GM18505 (cell line): ENCODE measurements around the gene SLC9A5.

Source experiments
- ATAC-seq: cut with Tn5 transposase; IDR thresholded peaks from one replicate; pipeline ENCODE4 v1.9.1; 2021; ENCODE audit not compliant: unreplicated experiment
- POLR2A ChIP-seq: IDR thresholded peaks from 4 replicates; pipeline ENCODE4 v1.6.1; 2011; ENCODE audit warnings: borderline replicate concordance; ENCODE audit not compliant: insufficient read depth, insufficient read length; ENCODE audit errors: extremely low read depth

SLC9A5 gene

DNA sequence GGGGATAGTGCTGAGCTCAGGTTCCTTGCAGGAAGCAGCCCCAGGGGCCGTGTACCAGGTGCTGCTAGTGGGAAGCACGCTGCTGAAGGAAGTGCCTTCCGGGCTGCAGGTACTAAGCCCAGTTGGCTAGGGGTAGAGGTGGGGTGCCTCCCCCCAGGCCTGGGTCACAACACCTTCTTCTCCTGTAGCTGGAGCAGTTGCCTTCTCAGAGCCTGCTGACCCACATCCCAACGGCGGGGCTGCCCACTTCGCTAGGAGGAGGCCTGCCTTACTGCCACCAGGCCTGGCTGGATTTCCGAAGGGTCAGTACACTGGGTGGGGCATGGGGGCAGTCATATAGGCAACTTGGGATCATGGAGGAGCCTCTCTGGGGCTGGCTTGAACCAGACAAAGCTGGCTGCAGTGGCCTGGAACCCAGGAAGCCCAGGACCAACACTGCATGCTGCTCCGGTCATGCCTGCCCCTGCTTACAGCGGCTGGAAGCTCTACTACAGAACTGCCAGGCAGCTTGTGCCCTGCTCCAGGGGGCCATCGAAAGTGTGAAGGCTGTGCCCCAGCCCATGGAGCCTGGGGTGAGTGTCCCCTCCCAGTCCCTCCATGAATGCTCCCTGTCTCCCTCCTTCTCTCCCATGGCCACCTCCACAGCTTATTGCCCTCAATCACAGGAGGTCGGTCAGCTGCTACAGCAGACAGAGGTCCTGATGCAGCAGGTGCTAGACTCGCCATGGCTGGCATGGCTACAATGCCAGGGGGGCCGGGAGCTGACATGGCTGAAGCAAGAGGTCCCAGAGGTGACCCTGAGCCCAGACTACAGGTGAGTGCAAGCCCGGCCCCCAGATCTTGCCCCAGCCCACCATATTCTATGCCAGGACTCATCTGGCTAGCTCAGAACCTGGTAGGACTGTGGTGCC lies 33.0 kb downstream of the SLC9A5 start:
- TF ChIP-seq POLR2A: no peak
- no peak for ATAC-seq

DNA sequence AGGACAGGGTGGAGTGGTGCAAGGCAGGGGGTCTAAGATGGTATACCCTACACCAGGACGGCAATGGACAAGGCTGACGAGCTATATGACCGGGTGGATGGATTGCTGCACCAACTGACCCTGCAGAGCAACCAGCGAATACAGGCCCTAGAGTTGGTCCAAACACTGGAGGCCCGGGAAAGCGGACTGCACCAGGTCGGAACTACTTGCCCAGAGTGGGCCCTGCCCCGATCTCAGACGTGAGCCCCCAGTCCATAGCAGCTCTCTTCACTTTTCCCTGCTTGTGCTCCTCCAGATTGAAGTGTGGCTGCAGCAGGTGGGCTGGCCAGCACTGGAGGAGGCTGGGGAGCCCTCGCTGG lies 33.6 kb downstream of the SLC9A5 start:
- TF ChIP-seq POLR2A: no peak
- no peak for ATAC-seq

DNA sequence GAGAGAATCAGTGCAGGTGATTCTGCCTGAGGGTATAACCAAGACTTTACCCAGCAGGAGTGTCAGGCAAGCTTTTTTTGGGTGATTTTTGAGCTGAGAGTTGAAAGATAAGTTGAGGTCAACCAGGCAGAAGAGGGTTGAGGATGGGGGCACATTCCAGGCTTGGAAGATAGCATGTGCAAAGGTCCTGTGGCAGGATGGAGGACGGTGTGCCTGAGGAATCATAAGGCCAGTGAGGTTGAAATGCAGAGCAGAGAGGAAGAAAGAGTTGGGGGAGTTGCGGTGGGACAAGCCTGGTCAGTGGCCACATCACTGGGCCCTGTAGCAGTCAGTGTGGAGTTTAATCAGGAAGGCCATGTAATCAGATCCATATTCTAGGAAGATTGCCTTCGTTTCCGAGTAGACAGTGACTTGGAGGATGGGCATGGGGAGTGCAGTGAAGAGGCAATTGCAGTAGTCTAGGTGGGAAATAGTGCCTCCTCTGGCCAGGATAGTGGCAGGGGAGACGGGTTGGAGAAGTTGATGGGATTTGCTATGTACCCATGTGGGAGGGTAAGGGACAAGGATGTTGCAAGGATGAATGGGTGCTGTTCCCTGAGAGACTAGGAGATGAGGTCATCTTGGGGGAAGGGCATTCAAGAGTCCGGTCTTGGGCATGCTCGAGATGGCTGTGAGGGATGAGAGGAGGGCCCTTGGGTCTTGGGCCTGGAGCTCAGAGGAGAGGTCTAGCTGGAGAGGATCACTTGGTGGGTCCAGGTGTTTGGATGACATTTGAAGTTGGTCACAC lies 34.5 kb downstream of the SLC9A5 start:
- no peak for TF ChIP-seq POLR2A
- ATAC-seq: no peak

DNA sequence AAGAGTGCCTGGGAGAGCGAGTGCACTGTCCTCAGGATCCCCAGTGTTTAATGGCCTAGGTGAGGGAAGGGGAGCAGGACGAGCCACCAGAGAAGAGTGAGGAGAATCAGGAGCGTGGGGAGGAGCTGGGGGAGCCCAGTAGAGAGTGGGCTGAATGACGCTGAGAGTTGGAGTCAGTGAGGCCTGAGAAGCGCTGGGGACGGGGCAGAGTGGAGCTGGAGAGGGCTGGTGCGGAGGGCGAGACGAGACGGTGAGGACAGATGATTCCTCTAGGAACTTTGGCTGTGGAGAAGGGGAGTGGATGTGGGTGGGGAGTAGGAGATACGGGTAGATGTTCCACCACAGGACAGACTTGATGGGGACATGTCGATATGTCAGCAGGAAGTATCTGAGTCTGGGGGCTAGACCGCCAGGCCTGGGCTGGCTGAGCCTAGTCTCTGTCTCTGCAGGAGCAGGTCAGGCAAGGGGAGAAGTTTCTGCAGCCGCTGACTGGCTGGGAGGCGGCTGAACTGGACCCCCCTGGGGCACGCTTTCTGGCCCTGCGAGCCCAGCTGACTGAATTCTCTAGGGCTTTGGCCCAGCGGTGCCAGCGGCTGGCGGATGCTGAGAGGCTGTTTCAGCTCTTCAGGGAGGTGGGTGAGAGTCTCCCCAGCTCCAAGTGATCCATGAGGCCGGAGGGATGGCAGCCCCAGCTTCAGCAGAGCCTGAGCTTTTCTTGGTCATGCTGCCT lies 35.2 kb downstream of the SLC9A5 start:
- ATAC-seq: no peak

DNA sequence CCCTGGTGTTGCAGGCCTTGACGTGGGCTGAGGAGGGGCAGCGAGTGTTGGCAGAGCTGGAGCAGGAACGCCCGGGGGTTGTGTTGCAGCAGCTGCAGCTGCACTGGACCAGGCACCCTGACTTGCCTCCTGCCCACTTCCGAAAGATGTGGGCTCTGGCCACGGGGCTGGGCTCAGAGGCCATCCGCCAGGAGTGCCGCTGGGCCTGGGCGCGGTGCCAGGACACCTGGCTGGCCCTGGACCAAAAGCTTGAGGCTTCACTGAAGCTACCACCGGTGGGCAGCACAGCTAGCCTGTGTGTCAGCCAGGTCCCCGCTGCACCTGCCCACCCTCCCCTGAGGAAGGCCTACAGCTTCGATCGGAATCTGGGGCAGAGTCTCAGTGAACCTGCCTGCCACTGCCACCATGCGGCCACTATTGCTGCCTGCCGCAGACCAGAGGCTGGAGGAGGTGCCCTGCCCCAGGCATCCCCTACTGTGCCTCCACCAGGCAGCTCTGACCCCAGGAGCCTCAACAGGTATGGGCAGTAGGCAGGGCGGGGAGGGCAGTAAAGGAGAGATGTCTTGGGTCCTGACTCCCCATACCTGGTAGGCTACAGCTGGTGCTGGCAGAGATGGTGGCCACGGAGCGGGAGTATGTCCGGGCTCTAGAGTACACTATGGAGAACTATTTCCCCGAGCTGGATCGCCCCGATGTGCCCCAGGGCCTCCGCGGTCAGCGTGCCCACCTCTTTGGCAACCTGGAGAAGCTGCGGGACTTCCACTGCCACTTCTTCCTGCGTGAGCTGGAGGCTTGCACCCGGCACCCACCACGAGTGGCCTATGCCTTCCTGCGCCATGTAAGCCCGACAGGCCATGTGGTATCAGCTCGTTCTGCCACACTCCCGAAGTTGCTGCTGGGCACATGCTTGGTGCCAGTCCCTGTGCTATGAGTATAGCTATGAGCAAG lies 36.2 kb downstream of the SLC9A5 start:
- no peak for TF ChIP-seq POLR2A

More for the DNA sequence above, 35.2 kb downstream of the SLC9A5 start:
- TF ChIP-seq POLR2A: no peak

DNA sequence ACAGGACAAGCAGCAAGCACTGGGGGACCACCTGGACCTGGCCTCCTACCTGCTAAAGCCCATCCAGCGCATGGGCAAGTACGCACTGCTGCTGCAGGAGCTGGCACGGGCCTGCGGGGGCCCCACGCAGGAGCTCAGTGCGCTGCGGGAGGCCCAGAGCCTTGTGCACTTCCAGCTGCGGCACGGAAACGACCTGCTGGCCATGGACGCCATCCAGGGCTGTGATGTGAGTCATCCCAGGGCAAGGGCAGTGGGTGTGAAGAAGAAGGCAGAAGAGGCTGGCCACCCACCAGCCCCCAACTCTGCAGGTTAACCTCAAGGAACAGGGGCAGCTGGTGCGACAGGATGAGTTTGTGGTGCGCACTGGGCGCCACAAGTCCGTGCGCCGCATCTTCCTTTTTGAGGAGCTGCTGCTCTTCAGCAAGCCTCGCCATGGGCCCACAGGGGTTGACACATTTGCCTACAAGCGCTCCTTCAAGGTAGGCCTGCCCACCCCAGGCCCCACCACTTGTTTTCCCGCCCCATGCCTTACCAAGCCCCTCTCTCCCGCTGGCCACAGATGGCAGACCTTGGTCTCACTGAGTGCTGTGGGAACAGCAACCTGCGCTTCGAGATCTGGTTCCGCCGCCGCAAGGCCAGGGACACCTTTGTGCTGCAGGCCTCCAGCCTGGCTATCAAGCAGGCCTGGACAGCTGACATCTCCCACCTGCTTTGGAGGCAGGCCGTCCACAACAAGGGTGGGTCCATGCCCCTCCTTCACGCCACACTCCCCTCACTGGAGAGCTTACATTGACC lies 37.9 kb downstream of the SLC9A5 start:
- TF ChIP-seq POLR2A: no peak
- ATAC-seq: no peak

More for the DNA sequence above, 36.2 kb downstream of the SLC9A5 start:
- no peak for ATAC-seq

DNA sequence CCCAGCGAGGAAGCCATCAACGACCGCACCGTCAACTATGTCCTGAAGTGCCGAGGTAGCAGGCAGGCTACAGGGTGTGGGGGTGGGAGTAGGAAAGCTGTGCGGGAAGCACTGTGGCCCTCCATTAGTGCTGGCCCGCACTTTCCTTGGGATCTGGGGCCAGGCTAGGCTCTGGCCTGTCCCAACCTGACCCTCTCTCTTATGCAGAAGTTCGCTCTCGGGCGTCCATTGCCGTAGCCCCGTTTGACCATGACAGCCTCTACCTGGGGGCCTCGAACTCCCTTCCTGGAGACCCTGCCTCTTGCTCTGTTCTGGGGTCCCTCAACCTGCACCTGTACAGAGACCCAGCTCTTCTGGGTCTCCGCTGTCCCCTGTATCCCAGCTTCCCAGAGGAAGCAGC lies 39.2 kb downstream of the SLC9A5 start:
- no peak for ATAC-seq
- no peak for TF ChIP-seq POLR2A

DNA sequence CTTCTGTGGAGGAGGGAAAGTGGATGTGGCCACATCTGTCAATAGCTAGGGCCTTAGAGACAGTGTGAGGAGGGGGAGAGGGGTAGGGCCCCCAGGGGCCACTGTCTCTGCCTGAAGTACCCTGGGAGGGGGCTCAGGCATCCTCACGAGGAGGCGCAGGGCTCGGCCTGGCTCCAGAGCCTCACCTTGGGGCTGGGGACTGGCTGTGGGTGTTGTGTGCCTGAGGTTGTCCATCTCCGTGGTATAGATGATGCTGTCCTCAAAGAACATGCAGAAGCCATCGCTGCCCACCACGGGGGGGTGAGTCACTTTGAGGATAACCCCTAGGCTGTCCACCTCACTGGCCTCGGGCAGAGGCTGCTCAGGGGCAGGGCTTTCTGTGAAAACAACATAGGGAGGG lies 42.7 kb downstream of the SLC9A5 start:
- TF ChIP-seq POLR2A: no peak
- ATAC-seq: no peak

DNA sequence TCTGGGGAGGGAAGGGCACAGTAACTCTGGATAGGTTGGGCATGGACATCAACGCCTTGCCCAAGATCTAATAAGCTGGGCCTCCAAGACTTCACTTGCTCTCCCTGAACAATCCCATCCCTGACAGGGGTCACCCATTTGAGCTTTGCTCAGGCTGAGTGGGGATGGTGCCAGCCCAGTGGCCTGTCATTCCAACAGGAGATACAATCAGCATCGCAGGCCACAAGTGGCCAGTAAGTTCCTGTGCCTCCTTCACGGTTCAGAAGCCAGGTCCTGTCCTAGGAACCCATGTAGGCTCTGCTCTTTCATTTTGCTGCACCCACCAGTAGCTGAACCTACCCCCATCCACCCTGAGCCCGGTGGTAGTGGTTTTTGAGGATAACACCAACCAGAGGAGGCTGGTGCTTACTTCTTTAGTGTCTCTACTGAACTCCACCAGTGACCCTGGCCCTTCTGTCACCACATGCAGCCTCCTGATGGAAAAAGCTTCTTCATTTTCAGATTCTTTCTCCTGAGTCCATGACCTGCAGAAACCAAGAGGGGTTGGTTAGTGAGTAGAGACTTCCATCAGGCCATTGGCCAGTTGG lies 45.5 kb downstream of the SLC9A5 start:
- no peak for TF ChIP-seq POLR2A
- no peak for ATAC-seq

DNA sequence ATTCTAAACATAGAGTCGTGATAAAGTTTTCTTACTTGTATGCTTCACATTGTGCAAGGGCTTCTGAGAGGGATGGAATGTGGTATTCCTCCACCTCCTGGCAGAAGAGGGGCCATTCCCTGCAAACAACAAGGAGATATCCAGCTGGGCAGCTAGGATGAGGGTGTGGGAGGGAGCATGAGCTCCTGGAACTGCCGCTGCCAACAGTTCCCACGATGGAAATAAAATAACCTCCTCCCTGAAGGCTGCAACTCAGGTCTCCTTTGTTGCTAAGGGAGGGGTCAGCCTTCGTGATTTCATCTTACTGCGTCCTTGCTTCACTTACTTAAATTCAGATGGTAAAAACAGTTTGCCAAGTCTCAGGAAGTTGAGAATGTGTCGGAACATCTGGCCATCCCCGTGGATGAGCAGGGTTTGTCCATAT lies 46.2 kb downstream of the SLC9A5 start:
- no peak for ATAC-seq
- no peak for TF ChIP-seq POLR2A

DNA sequence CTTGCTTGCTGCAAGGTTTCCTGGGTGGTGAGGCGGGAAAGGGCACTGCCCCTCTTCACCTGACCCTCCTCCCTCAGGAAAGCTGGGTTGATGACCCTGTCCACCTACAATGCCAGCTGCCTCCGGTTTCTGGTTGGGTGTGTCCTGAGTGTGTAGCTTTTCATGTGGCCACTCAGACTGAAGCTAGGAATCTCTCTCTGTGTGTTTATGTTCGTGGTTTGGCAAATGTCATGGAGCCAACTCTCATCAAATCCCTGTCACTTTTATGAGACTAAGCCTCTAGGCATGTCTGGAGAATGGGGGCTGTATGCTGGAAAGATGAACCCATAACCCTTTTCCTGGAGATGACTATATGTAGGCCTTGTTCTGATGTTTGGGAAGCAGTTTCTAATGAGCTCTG lies 47.6 kb downstream of the SLC9A5 start:
- no peak for ATAC-seq

More for the DNA sequence above, 47.6 kb downstream of the SLC9A5 start:
- no peak for TF ChIP-seq POLR2A
